ENCODE data around the gene ATXN7L1. TPM values are rescaled to one million over a fixed set of nuclear protein-coding genes. Genes with fewer than 3 reads are reported as not detected.

ATXN7L1 gene
- total RNA-seq, 1 donor = 17.3 TPM

DNA sequence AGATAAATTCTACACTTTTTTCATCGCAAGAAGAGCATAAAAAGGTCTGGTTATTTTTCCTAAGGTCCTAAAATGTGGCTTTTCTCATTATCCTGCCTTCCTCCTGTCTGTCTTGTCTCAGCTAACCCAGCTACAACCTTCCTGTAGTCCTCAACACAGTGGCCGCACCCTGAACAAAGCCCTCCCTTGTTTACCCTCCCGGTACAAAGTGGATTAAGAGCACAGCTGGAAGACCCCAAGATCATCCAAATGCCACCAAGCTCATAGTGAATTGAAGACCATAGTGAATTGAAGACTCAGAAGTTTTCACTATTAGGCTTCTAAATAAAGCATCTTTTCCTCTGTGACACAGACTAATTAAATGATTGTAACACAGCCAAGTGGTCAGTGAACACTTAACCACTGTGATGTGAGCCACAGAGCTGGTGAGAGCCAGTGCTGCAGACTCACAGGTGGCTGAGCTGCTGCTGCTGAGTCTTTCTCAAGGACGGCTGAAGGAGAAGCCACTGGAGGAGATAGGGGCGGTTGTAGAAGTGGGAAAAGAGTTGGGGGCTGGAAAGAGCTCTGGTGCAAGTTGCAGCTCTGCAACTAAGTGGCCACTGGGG lies 123.6 kb downstream of the ATXN7L1 start:
- no peak for TF ChIP-seq CTCF (IDR thresholded peaks at IDR 0.05; ENCODE audit: insufficient read depth, low read depth, low read length)
- H3K4me3 ChIP-seq (ENCODE audit: low read depth, low read length) = no peak overlapping the region
- no peak for DNase-seq (ENCODE audit: low read depth)

- no peak for TF ChIP-seq CTCF (IDR thresholded peaks at IDR 0.05; ENCODE audit: insufficient read depth, low read depth, low read length)
- H3K4me3 ChIP-seq (ENCODE audit: low read depth, low read length) = no peak overlapping the region
- no peak for DNase-seq (ENCODE audit: low read depth)
Measured at GRCh38 chr7:105751054-105751453, 125.3 kb downstream of the ATXN7L1 start.

- no peak for DNase-seq (ENCODE audit: low read depth)
- H3K4me3 ChIP-seq (ENCODE audit: low read depth, low read length) = no peak overlapping the region
- peak; percentile 10 for TF ChIP-seq CTCF (IDR thresholded peaks at IDR 0.05; ENCODE audit: insufficient read depth, low read depth, low read length)
Measured at GRCh38 chr7:105748701-105749100, 127.7 kb downstream of the ATXN7L1 start.

- DNase-seq (ENCODE audit: low read depth) = no peak
- no peak for TF ChIP-seq CTCF (IDR thresholded peaks at IDR 0.05; ENCODE audit: insufficient read depth, low read depth, low read length)
- no peak overlapping the region for H3K4me3 ChIP-seq (ENCODE audit: low read depth, low read length)
Measured at GRCh38 chr7:105745681-105746330, 130.6 kb downstream of the ATXN7L1 start.

DNA sequence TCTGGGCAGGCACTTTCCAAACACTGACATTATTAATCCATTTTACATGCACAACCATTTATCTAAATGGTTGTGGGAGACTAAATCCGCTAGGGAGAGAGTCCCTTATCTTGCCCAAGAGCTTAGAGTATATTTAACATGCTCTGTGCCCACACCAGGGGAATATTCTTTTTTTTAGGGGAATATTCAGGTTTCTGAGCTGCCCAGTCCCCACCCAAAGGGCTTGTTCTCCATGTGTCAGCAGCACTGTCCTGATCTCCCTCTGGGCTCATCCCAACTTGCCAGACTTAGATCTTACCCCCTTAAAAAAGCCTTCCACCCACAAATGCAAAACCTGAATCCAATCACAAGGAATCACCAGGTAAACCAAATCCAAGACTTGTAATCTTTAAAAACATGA lies 132.1 kb downstream of the ATXN7L1 start:
- no peak overlapping the region for H3K4me3 ChIP-seq (ENCODE audit: low read depth, low read length)
- no peak for DNase-seq (ENCODE audit: low read depth)
- no peak for TF ChIP-seq CTCF (IDR thresholded peaks at IDR 0.05; ENCODE audit: insufficient read depth, low read depth, low read length)

GRCh38 chr7:105743351-105744090 lies 132.9 kb downstream of the ATXN7L1 start:
- H3K4me3 ChIP-seq (ENCODE audit: low read depth, low read length) = no peak overlapping the region
- no peak for DNase-seq (ENCODE audit: low read depth)
- TF ChIP-seq CTCF (IDR thresholded peaks at IDR 0.05; ENCODE audit: insufficient read depth, low read depth, low read length) = no peak

Measured in fibroblast of villous mesenchyme (primary cell).